Stimulated activated naive B cell treated with anti-CD40 and anti-IgM and Interleukin-4, amounts not matched to agents 10 μg/mL and 1 μg/mL and 100 μg/mL, for 72 hours (primary cell): ENCODE results near the gene FHOD3.

Experiments
- ATAC-seq, 2 donors: fragments of 150-1000 bp; cut with Tn5 transposase; replicated peaks; 2 replicates each; pipeline ENCODE4 v1.10.0; 2021; ENCODE audit warnings: moderate library complexity in 1 of 2
- DNase-seq: peaks from one replicate; pipeline ENCODE4 v3.0.0; 2021
- H3K27ac Mint-ChIP-seq: one replicate; pipeline ENCODE4 v1.8.0; 2022; ENCODE audit warnings: mild to moderate bottlenecking, mixed read lengths
- H3K27me3 Mint-ChIP-seq, 2 donors: one replicate each; pipeline ENCODE4 v1.8.0; 2022; ENCODE audit warnings: mixed read lengths in 2 of 2
- H3K36me3 Mint-ChIP-seq, 2 donors: one replicate each; pipeline ENCODE4 v1.8.0; 2022; ENCODE audit warnings: mixed read lengths in 2 of 2, mild to moderate bottlenecking in 1 of 2
- H3K4me1 Mint-ChIP-seq, 2 donors: one replicate each; pipeline ENCODE4 v1.8.0; 2022; ENCODE audit warnings: mixed read lengths in 2 of 2, mild to moderate bottlenecking in 1 of 2
- H3K4me3 Mint-ChIP-seq, 2 donors: one replicate each; pipeline ENCODE4 v1.8.0; 2022; ENCODE audit warnings: mild to moderate bottlenecking in 2 of 2, mixed read lengths in 2 of 2, moderate library complexity in 1 of 2
- H3K9me3 Mint-ChIP-seq, 2 donors: one replicate each; pipeline ENCODE4 v1.8.0; 2022; ENCODE audit warnings: mixed read lengths in 2 of 2, mild to moderate bottlenecking in 1 of 2

The FHOD3 gene

DNA sequence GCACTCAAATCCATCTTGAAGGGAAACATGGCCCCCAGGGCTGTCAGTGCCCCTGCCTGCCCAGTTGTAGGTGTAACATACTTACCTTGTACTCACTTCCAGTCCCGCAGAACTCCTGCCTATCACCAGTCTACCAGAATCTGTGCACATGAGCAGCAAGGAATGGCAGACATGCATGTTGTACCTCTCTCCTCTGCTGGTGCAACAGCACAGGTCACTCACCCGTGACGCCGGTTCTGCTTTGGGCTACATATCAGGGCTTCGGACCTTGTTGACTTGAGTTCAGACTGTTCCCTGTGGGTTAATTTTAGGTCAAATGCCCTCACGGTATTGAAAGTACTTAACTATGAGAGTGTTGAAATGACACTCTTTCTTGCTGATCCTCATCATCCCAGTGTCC lies 315.6 kb downstream of the FHOD3 start:
- Mint-ChIP-seq H3K36me3 (no peaks in the 10 kb centered on the region), H3K9me3 (no peaks in the 10 kb centered on the region), H3K27me3 (no peaks in the 10 kb centered on the region), H3K4me3 (no peak overlapping the region), H3K27ac (no peak overlapping the region), H3K4me1 (no peaks in the 10 kb centered on the region)
- DNase-seq (no peak), ATAC-seq (no peak)

DNA sequence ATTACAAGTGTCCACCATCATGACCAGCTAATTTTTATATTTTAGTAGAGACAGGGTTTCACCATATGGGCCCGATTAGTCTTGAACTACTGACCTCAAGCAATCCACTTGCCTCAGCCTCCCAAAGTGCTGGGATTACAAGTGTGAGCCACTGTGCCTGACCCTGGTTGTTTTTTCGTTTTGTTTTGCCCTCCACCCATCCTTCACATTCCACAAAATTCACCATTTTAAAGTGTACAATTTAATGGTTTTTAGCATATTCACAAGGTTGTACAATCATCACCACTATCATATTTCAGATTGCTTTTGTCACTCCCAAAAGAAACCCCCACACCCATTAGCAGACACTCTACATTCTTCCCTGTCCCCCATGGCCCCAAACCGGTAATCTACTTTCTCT lies 316.3 kb downstream of the FHOD3 start:
- no peaks in the 10 kb centered on the region for H3K4me1 Mint-ChIP-seq
- H3K9me3 Mint-ChIP-seq: no peaks in the 10 kb centered on the region
- H3K27me3 Mint-ChIP-seq: peaks cover 0 to 2% of the 10 kb centered on the region in 2 donors
- no peak for DNase-seq
- no peaks in the 10 kb centered on the region for H3K36me3 Mint-ChIP-seq
- no peak overlapping the region for H3K4me3 Mint-ChIP-seq
- ATAC-seq: no peak
- no peak overlapping the region for H3K27ac Mint-ChIP-seq

DNA sequence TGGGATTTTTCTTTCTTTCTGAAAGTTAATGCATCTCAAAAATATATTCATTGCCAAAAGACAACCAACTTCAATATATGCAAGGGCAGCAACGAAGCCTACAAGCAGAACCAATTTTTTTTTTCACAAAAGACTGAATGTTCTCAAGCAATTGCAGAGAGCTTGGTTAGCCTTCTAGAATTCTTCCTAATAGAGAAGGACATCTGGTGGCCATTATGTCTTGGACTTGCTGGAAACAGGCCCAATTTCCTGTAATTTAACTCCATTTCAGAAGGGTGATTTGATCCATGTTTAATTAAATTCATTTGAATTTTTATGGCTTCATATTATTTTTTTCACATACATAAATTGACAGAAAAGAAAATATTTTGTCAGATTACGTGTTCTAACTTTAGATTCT lies 323.3 kb downstream of the FHOD3 start:
- Mint-ChIP-seq H3K4me3 (no peak overlapping the region), H3K36me3 (no peaks in the 10 kb centered on the region), H3K4me1 (no peaks in the 10 kb centered on the region), H3K9me3 (no peaks in the 10 kb centered on the region), H3K27me3 (peaks cover 6 to 13% of the 10 kb centered on the region in 2 donors), H3K27ac (no peak overlapping the region)
- no peak for DNase-seq
- ATAC-seq: no peak

DNA sequence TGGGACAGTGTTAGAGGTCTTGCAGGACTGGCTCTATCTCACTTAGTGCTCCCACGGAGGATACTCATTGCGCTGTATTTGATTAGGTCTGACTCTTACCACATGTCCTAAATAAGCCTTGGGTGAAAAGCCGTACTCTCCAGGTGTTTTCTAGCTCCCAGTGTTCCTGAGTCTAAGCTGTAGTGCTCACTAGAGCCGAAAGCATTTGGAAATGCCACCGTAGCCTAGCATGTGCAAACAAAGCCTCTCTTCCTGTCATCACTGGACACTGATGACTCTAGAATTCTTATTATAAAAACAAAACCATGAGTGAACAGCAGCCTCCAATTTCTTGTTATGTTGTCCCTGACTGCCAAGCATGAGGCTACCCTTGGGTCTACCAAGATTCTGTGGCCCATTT lies 325.1 kb downstream of the FHOD3 start:
- H3K27ac Mint-ChIP-seq: no peak overlapping the region
- H3K4me3 Mint-ChIP-seq: no peak overlapping the region
- H3K36me3 Mint-ChIP-seq: no peaks in the 10 kb centered on the region
- H3K4me1 Mint-ChIP-seq: no peaks in the 10 kb centered on the region
- H3K9me3 Mint-ChIP-seq: no peaks in the 10 kb centered on the region
- DNase-seq (no peak), ATAC-seq (no peak)
- peaks cover 6 to 13% of the 10 kb centered on the region in 2 donors for H3K27me3 Mint-ChIP-seq

DNA sequence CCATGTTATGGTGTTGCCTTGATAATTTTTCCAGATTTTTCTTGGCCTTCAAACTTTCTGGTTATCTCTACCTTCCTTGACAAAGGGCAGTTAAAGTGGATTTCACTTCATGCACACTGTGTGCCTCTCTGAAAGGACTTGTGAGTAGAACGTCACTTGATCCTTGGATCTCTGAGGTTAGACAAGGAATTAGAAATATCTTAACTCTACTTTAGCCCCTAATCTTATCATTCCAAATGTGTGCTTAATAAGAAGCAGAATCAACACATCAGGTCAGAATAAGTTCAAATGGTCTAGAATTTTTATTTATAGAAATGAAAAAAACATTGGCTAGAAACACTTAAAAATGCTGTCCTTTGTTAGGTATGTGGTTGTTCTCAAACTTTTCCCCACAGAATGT lies 325.6 kb downstream of the FHOD3 start:
- Mint-ChIP-seq H3K4me3 (no peak overlapping the region), H3K9me3 (no peaks in the 10 kb centered on the region), H3K4me1 (no peaks in the 10 kb centered on the region), H3K27ac (no peak overlapping the region), H3K36me3 (no peaks in the 10 kb centered on the region), H3K27me3 (peaks cover 6 to 13% of the 10 kb centered on the region in 2 donors)
- ATAC-seq (no peak), DNase-seq (no peak)

DNA sequence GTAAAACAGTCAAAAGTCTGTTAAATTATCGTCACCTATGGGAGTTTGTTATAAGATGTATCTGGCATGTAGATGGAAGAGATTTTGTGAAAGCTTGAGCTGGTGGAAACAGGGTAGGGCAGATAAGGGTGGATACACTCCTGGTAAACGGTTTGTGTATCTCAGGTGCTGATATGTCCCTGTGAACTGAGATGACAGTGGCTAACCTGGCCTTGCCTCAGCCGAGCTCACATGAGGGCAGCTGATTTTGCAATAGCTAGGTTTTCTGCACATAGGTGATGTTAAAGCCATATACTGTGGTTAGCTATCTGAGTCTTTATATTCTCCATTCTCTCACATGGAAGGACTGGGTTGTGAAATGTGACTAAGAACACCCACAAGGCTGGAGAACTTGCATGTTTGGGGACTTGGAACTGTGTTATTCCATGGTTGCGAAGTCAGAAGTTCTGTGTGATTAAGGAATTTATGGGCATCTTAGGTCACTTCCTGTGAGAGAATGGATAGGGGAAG lies 326.2 kb downstream of the FHOD3 start:
- H3K27me3 Mint-ChIP-seq: peaks cover 6 to 11% of the 10 kb centered on the region in 2 donors
- DNase-seq: no peak
- no peak overlapping the region for H3K4me3 Mint-ChIP-seq
- no peak for ATAC-seq
- H3K4me1 Mint-ChIP-seq: no peaks in the 10 kb centered on the region
- no peak overlapping the region for H3K27ac Mint-ChIP-seq
- no peaks in the 10 kb centered on the region for H3K9me3 Mint-ChIP-seq
- H3K36me3 Mint-ChIP-seq: no peaks in the 10 kb centered on the region

DNA sequence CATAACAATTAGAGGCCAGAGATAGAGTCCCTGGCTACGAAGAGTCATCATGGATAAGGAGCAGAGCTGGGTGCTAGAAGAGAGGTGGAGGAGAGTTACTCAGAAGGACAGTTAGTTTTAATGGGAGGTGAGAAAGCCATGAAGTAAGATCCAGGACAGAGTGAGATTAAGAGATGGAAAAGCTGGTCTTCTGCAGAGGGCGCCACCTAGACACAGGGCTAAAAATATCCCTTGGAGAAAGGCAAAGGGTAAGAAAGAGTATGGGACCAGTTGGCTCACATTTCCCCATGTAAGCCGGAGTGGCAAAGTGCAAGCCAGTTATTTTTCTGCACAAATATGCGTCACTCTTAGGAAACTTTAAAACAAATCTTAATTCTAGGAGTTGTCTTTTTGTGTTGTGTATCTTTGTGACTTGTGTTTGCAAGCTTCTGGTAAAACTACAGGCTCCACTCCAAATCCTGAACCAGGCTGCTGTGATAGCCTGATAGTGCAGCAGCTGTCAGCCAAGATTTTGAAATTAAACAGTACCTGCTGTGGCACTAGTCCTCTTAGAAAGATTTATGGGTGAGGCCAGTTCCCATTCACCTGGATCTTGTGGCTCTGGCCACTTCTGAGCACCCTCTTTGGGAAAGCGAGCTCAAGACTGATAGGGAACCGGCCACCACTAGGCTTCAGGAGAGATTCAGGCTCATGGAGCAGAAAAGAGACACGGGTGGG lies 327.1 kb downstream of the FHOD3 start:
- Mint-ChIP-seq H3K9me3 (peaks cover 0 to 1% of the 10 kb centered on the region in 2 donors), H3K27me3 (peaks cover 1 to 4% of the 10 kb centered on the region in 2 donors), H3K4me1 (no peaks in the 10 kb centered on the region), H3K36me3 (no peaks in the 10 kb centered on the region), H3K4me3 (no peak overlapping the region), H3K27ac (no peak overlapping the region)
- DNase-seq (no peak), ATAC-seq (no peak)

DNA sequence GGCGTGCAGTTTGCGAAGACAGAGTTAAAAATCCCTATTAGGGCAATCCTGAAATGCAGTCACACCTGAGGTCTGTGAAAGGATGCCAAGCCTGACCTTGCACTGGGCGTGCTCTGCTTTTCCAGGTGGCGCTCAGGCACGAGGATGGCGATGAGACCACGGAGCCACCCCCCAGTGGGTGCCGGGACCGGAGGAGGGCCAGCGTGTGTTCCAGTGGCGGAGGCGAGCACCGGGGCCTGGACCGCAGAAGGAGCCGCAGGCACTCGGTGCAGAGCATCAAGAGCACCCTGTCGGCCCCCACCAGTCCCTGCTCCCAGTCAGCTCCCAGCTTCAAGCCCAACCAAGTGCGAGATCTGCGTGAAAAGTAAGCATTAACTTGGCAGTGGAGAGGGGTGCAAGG lies 327.9 kb downstream of the FHOD3 start:
- Mint-ChIP-seq H3K4me1 (no peaks in the 10 kb centered on the region), H3K36me3 (no peaks in the 10 kb centered on the region)
- ATAC-seq: no peak

DNA sequence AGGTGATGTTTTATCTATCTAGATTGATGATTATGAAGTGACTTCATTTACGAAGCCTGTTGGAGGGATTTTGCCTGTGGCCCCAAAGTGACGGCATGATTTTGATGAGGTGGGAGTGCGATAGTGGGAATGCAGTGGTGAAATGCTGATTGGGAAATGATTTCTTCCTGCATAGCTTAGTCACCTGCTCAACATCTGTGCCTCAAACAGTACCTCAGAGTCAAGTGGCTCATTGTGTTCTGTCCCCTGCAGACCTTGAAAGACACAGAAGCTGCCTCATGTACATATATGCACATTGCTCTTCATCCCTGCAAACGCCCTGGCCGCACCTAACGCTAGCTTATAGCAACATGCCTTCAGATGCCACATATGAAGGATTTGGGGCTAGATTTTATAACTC lies 330.1 kb downstream of the FHOD3 start:
- Mint-ChIP-seq H3K4me1 (no peaks in the 10 kb centered on the region), H3K36me3 (no peaks in the 10 kb centered on the region), H3K9me3 (peaks cover 0 to 1% of the 10 kb centered on the region in 2 donors), H3K27ac (no peak overlapping the region), H3K27me3 (no peaks in the 10 kb centered on the region), H3K4me3 (no peak overlapping the region)
- ATAC-seq: no peak
- DNase-seq: no peak

More for the DNA sequence above, 327.9 kb downstream of the FHOD3 start:
- Mint-ChIP-seq H3K27ac (no peak overlapping the region), H3K4me3 (no peak overlapping the region), H3K9me3 (peaks cover 0 to 1% of the 10 kb centered on the region in 2 donors), H3K27me3 (peaks cover 0 to under 1% of the 10 kb centered on the region in 2 donors)
- DNase-seq: no peak

DNA sequence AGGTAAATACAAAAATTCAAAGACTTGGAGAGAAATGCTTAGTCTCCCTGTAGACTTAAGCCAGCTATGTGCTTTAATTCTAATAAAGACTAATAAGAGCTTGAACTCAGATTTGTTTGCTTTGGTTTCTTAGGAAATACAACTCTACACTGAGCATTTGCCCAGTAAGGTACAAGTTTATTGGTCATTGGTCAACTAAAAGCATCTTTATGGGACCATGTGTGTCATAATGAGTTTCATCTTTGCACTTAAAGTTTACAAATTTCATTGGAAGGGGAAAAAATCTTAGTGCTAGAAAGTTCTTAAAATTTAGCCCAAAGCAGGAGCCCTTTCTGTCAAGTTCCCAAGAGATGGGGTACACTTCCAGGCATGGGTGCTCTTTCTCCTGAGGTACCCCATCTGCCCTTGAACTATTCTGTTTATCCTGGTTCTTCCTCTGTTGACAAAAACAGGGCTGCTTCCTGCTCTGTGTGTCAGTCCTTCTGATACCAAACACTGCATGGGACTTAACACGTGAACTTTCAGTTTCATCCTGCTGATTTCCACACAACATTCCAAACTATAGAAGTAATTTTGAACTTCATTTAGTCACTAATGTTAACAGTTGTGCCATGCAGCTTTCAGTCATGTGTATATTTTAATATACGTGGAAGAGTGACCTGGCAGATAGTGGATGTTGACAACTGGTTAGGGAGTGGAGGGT lies 331.1 kb downstream of the FHOD3 start:
- no peaks in the 10 kb centered on the region for H3K36me3 Mint-ChIP-seq
- ATAC-seq (no peak), DNase-seq (no peak)
- H3K27ac Mint-ChIP-seq: no peak overlapping the region
- H3K27me3 Mint-ChIP-seq: no peaks in the 10 kb centered on the region
- H3K4me1 Mint-ChIP-seq: no peaks in the 10 kb centered on the region
- peaks cover 0 to 1% of the 10 kb centered on the region in 2 donors for H3K9me3 Mint-ChIP-seq
- no peak overlapping the region for H3K4me3 Mint-ChIP-seq

DNA sequence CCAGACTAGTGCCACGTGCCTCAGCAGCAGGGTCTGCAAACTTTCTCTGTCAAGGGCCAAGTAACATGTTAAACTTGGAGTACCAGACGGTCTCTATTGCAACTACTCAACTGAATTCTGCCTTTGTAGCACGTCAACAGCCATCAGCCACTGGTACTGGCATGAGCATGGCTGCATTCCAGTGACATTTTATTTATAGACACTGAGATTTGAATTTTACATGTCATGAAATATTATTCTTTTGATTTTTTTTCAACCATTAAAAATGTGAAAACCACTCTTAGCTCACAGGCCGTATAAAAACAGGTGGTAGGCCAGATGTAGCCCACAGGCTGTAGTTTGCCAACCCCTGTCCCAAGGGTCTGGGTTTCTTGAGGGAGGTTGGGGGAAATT lies 331.6 kb downstream of the FHOD3 start:
- Mint-ChIP-seq H3K36me3 (no peaks in the 10 kb centered on the region), H3K4me3 (no peak overlapping the region), H3K27me3 (peaks cover 0 to 5% of the 10 kb centered on the region in 2 donors), H3K4me1 (no peaks in the 10 kb centered on the region), H3K9me3 (peaks cover 0 to 1% of the 10 kb centered on the region in 2 donors), H3K27ac (no peak overlapping the region)
- DNase-seq (no peak), ATAC-seq (no peak)

DNA sequence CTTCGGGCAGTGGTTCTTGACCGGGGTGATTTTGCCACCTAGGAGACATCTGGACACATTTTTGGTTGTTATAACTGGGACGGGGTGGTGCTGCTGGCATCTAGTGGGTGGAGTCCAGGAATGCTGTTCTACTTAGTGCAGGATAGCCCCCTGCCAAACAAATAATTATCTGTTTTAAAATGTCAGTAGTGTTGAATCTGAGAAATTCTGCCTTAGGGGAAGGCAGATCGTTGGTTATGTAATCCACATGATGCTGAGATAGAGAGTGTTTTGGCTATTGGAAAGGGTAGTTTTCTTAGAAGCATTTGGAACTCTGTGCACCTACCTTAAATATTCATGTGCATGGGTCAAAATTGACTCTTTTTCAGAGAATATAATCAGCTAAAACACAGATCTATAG lies 332.3 kb downstream of the FHOD3 start:
- Mint-ChIP-seq H3K4me3 (no peak overlapping the region), H3K27me3 (peaks cover 0 to 5% of the 10 kb centered on the region in 2 donors), H3K4me1 (no peaks in the 10 kb centered on the region), H3K9me3 (peaks cover 0 to 1% of the 10 kb centered on the region in 2 donors), H3K27ac (no peak overlapping the region), H3K36me3 (no peaks in the 10 kb centered on the region)
- no peak for ATAC-seq
- DNase-seq: no peak

DNA sequence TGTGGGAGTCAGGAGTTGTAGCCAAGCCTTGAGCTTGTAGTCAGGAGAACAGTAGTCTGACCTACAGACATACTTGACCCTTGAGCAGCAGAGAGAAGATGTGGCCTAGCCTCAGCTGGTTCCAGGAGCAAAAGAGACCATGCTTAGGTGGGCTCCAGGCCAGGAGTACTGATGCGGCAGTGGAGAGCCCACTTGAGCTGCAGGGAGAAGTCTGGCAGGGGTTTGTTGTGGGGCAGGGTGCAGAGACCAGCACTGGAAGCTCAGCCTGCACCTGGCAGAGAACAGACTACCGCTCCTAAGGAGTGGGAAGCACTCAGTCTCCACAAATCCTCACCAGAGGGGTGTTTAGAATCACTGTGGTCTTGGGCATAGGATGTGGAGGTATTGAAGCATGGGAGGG lies 333.4 kb downstream of the FHOD3 start:
- no peak overlapping the region for H3K27ac Mint-ChIP-seq

DNA sequence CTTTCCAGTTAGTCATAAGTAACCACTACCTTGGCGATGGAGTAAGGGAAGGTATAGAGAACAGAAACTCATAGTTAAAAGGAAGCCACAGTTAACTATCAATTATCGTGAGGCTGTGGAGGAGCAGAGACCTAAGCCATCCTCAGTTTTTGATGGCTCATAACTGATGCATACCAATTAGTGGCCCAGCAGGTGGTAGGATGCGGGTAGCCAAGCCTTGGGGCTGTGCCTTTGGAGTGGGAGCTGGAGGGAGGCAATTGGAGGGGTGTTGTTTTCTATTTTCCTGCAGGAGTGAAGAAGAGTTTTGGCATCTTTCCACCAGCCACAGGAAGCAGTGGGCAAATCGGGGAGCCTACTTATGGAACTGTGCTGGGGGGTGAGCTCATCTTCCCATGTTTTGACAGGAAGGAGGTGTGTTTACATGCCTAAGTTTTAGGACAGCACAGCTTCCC lies 336.5 kb downstream of the FHOD3 start:
- DNase-seq: no peak
- Mint-ChIP-seq H3K27ac (no peak overlapping the region), H3K4me1 (peaks cover 2 to 10% of the 10 kb centered on the region in 2 donors), H3K4me3 (no peak overlapping the region), H3K36me3 (no peaks in the 10 kb centered on the region), H3K27me3 (peaks cover 0 to 5% of the 10 kb centered on the region in 2 donors), H3K9me3 (peaks cover 0 to 1% of the 10 kb centered on the region in 2 donors)
- ATAC-seq: peak in 1 of 2 donors; percentile 26

More for the DNA sequence above, 333.4 kb downstream of the FHOD3 start:
- Mint-ChIP-seq H3K4me3 (no peak overlapping the region), H3K9me3 (peaks cover 0 to 1% of the 10 kb centered on the region in 2 donors), H3K36me3 (no peaks in the 10 kb centered on the region), H3K4me1 (peaks cover 2 to 7% of the 10 kb centered on the region in 2 donors), H3K27me3 (peaks cover 0 to 5% of the 10 kb centered on the region in 2 donors)
- DNase-seq (no peak), ATAC-seq (no peak)
